Left lobe of liver (tissue), 2 donors: Measurements from ENCODE around the gene DNAAF1. TPM values are rescaled to one million over a fixed set of nuclear protein-coding genes. Genes with fewer than 3 reads are reported as not detected.

ENCODE experiments used
- ATAC-seq: fragments of 200-7000 bp; cut with Tn5 transposase; one replicate; pipeline ENCODE4 v1.9.1; 2020; ENCODE audit warnings: mild to moderate bottlenecking, moderate library complexity
- DNase-seq: peaks from one replicate; pipeline ENCODE4 v3.0.0-alpha.2; 2020; ENCODE audit warnings: low spot score
- total RNA-seq: library from RNA; stranded (reverse); gene quantifications from one replicate; pipeline ENCODE4 v1.2.1, GENCODE V29; 2021
- donor health status: DM: no; HTN: no; CAD: no; lungs with moderate emphysema.
- donor health status: DM: no; HTN: yes; CAD: no.

DNAAF1 gene
- total RNA-seq, 1 donor from 2014 or later: not detected

DNA sequence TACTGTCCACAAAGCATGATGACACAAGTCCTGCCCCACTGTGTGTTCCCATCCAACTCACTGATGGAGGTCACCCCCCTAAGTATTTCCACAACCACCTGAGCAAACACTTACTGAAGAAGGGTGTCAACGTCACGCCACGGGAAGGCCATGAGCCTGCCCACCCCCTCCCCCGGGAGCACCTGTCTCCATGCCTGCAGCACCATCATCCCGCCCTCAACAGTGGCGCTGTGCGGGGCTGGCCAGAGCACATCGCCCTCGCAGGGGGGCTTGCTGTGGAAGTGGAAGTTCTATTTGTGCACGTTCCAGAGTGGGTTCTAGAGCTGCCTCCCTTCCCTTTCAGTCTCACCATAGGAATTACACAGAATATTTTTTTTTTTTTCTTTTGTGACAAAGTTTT lies 24.1 kb upstream of the DNAAF1 start:
- DNase-seq (no peak), ATAC-seq (no peak)

DNA sequence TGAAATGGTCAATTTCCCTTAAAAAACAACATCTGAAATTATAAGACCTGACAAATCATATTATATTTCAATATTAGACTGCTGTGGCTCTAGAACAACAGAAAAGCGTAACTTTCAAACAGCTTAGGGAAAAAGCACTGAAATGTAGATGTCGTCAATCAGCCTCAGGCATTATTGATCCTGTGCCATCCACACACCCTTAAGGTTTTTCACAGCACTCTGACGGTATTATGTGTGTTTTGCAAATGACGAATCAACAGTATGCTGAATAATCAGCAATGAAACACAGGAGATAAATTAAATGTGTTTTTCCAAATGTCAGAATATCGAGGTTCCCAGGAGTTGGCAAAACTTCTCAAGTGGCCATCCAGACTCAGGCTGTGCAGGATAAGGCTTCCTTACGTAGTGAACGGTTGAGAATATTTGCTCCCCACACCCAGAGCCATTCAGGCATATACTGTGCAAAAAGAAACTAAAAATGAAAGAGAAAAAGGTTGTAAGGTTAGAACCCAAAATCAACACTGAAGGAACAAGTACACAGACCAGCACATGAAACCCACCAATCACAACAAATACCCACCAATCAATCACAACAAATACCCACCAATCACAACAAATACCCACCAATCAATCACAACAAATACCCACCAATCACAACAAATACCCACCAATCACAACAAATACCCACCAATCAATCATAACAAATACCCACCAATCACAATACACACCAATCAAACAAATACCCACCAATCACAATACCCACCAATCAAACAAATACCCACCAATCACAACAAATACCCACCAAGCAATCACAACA lies 20.6 kb upstream of the DNAAF1 start:
- no peak for ATAC-seq
- no peak for DNase-seq

- ATAC-seq (no peak), DNase-seq (no peak)
Measured at GRCh38 chr16:84131117-84131516, 14.0 kb upstream of the DNAAF1 start.

DNA sequence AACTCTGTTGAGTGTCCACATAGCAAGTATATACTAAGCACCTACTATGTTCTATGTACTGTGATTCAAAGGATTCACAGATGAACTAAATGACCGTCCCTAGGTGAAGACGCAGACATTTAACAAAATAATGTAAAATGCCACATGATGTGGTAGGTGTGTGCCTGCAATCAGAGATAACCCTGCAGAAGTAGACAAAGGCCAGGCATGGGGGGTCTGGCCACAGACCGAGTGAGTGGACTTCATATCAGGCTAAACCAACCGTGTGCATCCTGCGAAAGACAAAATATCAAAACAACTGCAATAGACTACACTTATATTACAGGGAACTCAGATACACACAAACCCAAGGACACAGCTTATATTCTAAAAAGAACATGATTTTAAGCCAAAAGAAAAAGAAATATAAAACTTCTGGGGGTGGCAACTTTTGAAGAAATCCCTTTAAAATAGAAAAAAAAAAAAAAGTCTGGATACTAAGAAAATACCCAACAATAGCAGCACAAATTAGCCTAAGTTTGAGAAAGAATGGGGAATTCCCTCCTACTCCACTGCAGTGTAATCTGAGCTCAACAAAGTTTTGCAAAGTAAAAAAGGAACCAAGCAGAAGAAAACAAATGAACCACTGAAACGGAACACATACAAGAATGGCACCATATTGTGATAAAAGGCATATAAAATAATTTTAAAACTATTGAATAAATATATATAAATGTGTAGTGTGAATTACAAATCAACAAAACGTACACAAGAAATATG lies 12.4 kb upstream of the DNAAF1 start:
- ATAC-seq (no peak), DNase-seq (no peak)

- ATAC-seq (no peak), DNase-seq (no peak)
Measured at GRCh38 chr16:84136331-84137125, 8.6 kb upstream of the DNAAF1 start.

- DNase-seq (no peak), ATAC-seq (no peak)
Measured at GRCh38 chr16:84137287-84137686, 7.8 kb upstream of the DNAAF1 start.

- ATAC-seq: no peak
- no peak for DNase-seq
Measured at GRCh38 chr16:84137769-84138357, 7.2 kb upstream of the DNAAF1 start.

- ATAC-seq: no peak
- DNase-seq: no peak
Measured at GRCh38 chr16:84138500-84138823, 6.6 kb upstream of the DNAAF1 start.

GRCh38 chr16:84138824-84139627 lies 6.1 kb upstream of the DNAAF1 start:
- no peak for ATAC-seq
- DNase-seq: no peak

GRCh38 chr16:84139628-84140258 lies 5.4 kb upstream of the DNAAF1 start:
- ATAC-seq: no peak
- no peak for DNase-seq

DNA sequence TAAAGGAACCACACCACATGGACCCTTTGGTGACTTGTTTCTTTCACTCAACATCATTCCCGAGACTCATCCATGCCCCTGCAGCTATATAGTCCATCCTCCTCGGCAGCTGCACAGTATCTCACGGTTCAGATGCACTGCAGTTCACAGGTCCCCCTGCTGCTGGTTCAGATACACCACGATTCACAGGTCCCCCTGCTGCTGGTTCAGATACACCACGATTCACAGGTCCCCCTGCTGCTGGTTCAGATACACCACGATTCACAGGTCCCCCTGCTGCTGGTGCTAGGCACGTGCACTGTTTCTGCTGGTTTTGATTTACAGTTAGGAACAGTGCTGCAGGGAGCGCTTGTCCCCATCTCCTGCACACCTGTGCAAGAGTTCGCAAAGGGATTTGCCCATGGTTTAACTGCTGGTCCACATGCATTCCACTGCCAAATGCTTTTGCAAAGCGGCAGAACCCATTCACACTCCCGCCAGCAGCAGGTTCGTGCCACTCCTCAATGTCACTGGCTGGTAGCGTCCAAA lies 3.9 kb upstream of the DNAAF1 start:
- ATAC-seq (no peak), DNase-seq (no peak)

GRCh38 chr16:84143081-84143480 lies 2.0 kb upstream of the DNAAF1 start:
- DNase-seq (no peak), ATAC-seq (no peak)

DNA sequence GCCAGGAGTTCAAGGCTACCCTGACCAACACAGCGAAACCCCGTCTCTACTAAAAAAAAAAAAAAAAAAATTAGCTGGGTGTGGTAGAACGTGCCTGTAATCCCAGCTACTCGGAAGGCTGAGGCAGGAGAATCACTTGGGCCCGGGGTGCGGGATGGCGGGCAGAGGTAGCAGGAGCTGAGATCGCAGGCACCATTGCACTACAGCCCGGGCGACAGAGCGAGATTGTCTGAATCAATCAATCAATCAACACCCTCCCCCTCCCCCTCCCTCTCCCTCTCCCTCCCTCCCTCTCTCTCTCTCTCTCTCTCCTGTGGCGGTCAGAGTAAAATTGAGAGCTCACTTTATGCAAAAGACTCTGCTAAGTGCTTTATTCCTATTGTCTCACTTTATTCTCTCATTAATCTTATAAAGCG lies 1.3 kb upstream of the DNAAF1 start:
- no peak for DNase-seq
- peak; percentile 16 for ATAC-seq

- ATAC-seq (peak; percentile 64), DNase-seq (peak; percentile 47)
Measured at GRCh38 chr16:84144209-84144858, 774 bp upstream of the DNAAF1 start.

DNA sequence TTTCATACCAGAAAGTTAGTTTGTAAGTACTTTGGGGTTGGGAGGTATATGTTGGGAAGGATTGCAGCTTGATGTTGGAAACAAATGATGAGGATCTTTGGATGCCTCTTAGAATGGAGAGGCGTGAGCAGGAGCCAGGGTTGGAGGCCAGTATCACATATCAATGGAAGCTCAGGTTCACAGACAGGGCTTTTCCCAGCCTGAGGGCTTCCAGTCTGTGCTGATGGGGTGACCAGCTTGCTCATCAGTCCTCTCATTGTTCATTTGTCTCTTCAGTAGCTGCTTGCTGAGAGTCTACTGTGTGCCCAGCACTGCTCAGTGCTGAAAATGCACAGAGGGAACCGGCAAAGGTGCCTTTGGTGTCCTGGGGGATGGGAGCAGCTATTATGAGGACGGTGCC lies 5.8 kb downstream of the DNAAF1 start:
- ATAC-seq (no peak), DNase-seq (no peak)

- ATAC-seq (no peak), DNase-seq (no peak)
Measured at GRCh38 chr16:84153660-84154214, 8.6 kb downstream of the DNAAF1 start.

DNA sequence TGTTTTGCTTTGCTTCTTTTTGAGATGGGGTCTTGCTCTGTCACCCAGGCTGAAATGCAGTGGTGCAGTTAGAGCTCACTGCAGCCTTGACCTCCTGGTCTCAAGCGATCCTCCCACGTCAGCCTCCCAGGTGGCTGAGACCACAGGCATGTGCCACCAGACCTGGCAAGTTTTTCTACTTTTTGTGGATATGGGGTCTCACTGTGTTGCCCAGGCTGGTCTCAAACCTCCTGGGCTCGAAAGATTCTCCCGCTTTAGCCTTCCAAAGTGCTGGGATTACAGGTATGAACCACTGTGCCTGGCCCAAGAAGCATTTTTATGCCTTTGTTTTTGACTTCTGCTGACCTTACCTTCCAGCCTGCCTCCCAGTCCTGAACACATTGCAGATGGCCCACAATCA lies 10.1 kb downstream of the DNAAF1 start:
- DNase-seq: no peak
- ATAC-seq: no peak

GRCh38 chr16:84155771-84156170 lies 10.7 kb downstream of the DNAAF1 start:
- ATAC-seq: no peak
- DNase-seq: no peak

- ATAC-seq (no peak), DNase-seq (no peak)
Measured at GRCh38 chr16:84156342-84156784, 11.3 kb downstream of the DNAAF1 start.
